KOPT-K1 (cell line): ENCODE measurements around the gene PSAP.

ENCODE experiments used
- H3K27ac ChIP-seq: fragments of 200-600 bp; sonication (generic); 2 replicates; pipeline ENCODE4 v1.5.1; 2016; ENCODE audit warnings: antibody characterized with exemption, mild to moderate bottlenecking, low read depth, low read length; ENCODE audit not compliant: poor library complexity, severe bottlenecking
- H3K36me3 ChIP-seq: fragments of 200-600 bp; sonication (generic); 2 replicates; pipeline ENCODE4 v1.5.1; 2017; ENCODE audit warnings: antibody characterized with exemption, mild to moderate bottlenecking, low read length, moderate library complexity; ENCODE audit not compliant: insufficient read depth
- H3K9me3 ChIP-seq: fragments of 200-600 bp; sonication (generic); 2 replicates; pipeline ENCODE4 v1.5.1; 2017; ENCODE audit warnings: antibody characterized with exemption, low read length, mild to moderate bottlenecking; ENCODE audit not compliant: insufficient read depth, poor library complexity, severe bottlenecking

Gene PSAP

DNA sequence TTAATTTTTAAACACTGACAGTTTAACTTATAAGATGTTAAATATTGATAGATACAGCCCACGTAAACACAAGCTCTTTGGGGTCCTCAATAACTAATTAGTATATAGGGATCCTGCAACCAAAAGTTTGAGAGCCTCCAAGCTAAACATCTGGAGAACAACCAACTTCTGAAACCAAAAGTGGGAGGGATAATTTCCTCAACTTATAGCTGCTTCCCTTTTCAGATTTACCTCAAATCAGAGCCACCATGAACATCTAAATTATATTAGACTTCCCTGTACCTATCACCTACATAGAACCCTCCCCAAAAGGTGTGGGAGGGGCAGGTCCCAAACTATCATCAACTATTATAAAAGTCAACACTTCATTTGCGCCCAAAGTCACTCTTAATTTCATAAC, 8.6 kb downstream of the PSAP start:
- peaks cover 47% of the 10 kb centered on the region for H3K36me3 ChIP-seq
- no peaks in the 10 kb centered on the region for H3K9me3 ChIP-seq
- H3K27ac ChIP-seq = no peak overlapping the region

DNA sequence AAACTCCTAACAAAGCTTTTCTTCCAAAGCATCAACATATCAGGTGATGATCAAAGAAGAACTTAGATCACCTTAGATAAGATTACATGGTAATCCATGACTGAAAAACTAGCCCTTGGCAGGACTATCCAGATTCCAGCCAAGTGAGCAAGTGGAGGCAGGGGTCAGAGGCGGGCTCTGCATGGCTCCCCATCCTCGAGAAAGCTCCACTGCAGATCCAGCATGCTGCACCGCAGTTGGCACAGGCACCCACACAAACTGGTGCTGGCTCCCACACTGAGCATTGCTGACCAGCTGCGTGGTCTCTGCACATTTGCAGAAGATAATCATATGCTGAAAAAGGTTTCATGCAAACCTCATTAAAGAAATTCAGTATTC, 10.1 kb downstream of the PSAP start:
- H3K27ac ChIP-seq = no peak overlapping the region
- no peaks in the 10 kb centered on the region for H3K9me3 ChIP-seq
- H3K36me3 ChIP-seq = peaks cover 57% of the 10 kb centered on the region

DNA sequence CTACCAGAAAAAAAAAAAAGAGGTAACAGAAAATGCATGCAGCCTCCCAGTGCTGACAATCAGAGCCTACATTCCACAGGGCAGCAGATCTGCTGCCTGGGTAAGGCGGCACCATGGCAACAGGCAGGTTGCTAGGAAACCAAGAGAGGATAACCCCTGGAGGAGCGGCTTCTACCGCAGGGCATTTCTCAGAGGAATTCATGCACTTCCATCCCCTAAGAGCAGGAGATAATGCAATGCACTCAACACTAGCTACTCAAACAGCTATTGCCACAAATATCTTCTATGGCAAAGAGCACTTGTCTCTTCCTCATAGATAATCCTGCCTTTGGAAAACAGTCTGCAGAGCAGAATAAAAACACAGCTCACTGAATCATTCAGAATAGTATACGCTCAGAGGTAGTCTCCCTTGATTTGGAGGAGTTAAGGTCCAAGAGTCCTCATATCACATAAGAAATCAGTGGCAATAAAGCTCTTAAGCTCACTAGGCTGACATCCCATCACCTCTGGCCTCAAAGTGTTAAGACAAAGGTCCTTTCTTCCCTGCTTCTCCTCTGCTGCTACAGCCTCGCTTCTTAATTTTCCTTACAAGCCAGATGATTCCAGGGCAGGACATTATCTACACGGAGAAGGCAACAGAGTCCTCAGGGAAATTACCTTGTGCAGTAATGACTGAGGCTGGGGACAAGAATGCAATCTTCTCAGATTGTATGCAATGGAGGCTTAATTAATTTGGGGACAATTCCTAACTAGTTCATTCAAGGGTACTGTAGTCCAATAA, 10.7 kb downstream of the PSAP start:
- Histone ChIP-seq H3K36me3 (peaks cover 58% of the 10 kb centered on the region), H3K27ac (no peak overlapping the region)

DNA sequence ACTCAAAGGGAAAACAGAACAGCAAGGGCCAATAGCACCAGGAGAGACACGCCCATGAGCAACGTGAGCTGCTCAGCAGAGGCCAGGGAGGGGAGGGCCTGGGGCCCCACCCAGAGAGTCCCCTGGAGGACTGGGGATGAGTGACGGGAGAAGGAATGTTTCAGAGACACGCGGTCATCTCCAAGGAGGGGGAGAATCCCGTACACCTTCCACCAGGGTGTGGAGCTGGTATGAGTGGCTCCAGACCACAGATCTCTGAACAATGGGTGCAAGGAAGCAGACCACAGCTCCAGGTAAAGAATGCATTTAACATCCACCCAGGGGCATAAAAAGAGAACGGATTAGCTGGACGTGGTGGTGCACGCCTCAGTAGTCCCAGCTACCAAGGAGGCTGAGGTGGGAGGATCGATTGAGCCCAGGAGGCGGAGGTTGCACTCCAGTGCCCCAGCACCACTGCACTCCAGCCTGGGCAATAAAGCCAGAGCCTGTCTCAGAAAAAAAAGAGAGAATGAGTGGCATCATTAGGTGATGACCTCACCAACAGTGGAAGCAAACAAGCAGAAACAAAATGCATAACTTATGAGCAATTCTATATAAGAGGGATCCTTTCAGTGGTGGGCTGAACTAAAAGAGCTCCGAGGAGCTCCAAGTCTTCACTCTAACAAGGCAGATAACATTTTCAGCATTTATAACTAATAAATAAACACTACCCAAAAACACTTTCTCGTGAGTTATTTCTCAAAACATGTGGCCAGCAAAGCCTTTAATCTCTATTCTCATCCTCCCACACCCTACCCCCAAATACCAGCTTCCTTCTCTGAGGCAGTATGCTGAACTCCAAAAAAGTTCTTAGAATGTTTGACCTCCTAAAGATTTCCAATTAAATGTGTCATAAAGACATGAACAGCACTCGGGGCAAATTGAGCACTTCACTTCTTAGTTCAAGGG, 12.5 kb downstream of the PSAP start:
- Histone ChIP-seq H3K9me3 (no peaks in the 10 kb centered on the region), H3K36me3 (peaks cover 65% of the 10 kb centered on the region), H3K27ac (peak overlapping the region; percentile 38)

More for the DNA sequence above, 10.7 kb downstream of the PSAP start:
- no peaks in the 10 kb centered on the region for H3K9me3 ChIP-seq

GRCh38 chr10:71837098-71837827, 13.8 kb downstream of the PSAP start:
- no peaks in the 10 kb centered on the region for H3K9me3 ChIP-seq
- peak overlapping the region; percentile 38 for H3K27ac ChIP-seq
- peaks cover 70% of the 10 kb centered on the region for H3K36me3 ChIP-seq

DNA sequence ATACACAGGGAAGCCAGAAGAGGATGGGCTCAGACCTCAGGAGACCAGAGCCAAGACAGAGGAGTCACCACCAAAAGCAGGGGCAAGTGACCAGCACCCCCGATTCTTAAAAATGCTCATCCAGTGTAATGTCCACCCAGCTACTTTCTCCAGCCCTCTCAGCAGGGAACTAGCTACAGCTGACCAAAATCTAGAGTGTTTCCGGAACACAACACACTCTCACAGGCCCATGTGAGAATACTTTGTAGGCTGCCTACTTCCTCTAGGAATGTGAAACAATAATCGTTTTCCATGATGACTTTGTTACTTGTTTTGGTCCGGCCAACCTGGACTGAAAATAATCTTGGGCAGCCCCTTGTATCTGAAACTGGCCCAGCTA, 14.5 kb downstream of the PSAP start:
- peak overlapping the region; percentile 38 for H3K27ac ChIP-seq
- peaks cover 73% of the 10 kb centered on the region for H3K36me3 ChIP-seq

GRCh38 chr10:71835671-71836595, 15.1 kb downstream of the PSAP start:
- Histone ChIP-seq H3K9me3 (no peaks in the 10 kb centered on the region), H3K36me3 (peaks cover 78% of the 10 kb centered on the region), H3K27ac (peak overlapping the region; percentile 38)

More for the DNA sequence above, 14.5 kb downstream of the PSAP start:
- no peaks in the 10 kb centered on the region for H3K9me3 ChIP-seq

DNA sequence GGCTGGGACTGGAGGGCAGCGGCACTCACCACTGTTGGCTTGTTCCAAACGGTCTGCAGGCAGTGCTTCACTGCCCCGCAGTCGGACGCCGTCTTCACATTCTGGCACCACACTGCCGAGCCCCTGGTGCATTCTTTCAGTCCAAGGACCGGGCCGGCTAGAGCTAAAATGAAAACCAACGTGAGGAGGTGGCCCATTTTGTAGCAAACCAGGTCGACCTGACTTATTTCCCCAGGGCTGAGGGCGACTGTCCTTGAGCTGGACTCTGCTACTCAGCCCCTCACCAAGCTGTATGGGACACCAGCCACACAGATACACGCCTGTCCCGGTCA, 16.7 kb downstream of the PSAP start:
- peaks cover 83% of the 10 kb centered on the region for H3K36me3 ChIP-seq
- no peak overlapping the region for H3K27ac ChIP-seq
- H3K9me3 ChIP-seq = no peaks in the 10 kb centered on the region

DNA sequence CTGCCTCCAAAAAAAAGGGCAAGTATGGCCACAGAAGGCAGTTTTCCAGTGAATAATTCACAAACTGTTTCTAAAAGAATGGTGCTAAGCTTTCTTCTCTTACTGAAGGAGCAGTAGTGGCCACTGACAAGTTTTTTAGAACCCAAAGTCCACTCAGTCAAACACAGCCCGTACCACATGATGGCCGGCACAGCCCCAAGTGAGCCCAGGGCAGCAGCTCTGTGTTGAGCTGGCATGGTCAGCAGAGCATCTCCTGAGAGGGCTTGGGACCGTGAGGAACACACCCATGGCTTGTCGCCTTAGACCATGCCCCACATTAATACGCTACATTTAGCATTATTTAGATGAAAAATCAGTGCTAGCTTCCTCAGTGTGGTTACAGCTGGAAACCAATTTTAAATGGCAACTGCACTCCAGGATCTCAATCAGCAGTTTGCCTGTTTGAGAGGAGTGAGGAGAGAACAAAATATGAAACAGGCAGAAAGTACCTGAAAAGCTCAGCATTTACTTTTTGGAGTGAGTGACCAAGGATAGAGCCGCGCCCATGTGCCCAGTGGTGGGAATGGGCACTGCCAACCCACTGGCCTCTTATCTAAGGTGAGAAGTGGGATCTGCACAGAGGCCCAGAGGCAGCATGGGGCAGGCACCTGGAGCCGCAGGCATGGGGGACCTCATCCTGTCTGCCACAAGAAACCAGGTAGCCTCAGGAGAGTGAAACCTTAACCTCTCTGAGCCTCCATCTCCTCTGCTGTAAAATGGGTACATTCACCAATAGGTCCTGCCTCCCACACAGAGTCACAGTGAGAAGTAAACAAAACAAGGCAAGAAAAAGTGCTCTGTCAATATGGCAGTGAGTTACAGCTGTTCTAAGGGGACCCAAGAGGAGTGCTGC, 17.4 kb downstream of the PSAP start:
- Histone ChIP-seq H3K27ac (no peak overlapping the region), H3K36me3 (peaks cover 89% of the 10 kb centered on the region)

GRCh38 chr10:71832967-71833366, 18.1 kb downstream of the PSAP start:
- Histone ChIP-seq H3K9me3 (no peaks in the 10 kb centered on the region), H3K36me3 (peaks cover 90% of the 10 kb centered on the region), H3K27ac (no peak overlapping the region)

More for the DNA sequence above, 17.4 kb downstream of the PSAP start:
- no peaks in the 10 kb centered on the region for H3K9me3 ChIP-seq

DNA sequence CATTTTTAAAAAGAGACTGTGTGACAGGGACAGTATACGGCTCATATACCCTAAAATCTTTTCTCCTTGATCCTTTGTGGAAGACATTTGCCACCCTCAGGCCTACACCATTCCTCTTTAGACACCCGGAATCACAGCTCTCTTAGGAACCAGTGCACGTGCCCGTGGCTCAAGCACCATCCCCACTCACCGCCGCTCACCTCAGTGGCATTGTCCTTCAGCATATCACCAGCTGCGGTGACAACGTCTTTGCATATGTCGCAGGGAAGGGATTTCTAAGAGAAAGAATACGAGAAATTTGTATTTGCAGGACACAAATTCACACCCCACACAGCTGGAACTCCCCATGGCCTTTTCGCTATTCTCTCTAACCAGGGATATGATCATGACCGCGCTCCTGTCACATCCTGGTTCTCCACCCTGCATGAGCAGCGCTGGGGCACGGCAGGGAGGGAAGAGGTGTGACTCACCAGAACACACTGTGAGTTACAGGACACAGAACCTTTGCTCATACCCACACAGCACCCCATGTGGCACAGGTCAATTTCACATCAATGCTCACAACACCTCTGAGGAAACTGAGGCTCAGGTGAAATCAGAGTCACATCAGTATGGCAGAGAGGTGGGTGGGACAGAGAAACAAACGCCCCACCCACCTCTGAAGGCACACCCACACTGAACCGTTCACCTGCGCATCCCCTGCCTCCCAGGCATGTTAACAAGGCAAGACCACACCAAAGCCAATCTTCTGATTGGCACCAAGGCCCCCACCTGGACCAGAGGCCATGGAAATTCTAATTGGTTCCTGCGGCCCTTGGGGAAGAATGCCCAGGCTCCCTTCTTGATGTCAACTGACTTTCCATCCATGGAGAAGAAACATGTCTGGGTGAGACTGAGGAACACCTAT, 19.2 kb downstream of the PSAP start:
- Histone ChIP-seq H3K36me3 (peaks cover 89% of the 10 kb centered on the region), H3K9me3 (no peaks in the 10 kb centered on the region)

GRCh38 chr10:71830726-71831125, 20.3 kb downstream of the PSAP start:
- Histone ChIP-seq H3K9me3 (no peaks in the 10 kb centered on the region), H3K36me3 (peaks cover 90% of the 10 kb centered on the region), H3K27ac (no peak overlapping the region)

More for the DNA sequence above, 19.2 kb downstream of the PSAP start:
- H3K27ac ChIP-seq = no peak overlapping the region

DNA sequence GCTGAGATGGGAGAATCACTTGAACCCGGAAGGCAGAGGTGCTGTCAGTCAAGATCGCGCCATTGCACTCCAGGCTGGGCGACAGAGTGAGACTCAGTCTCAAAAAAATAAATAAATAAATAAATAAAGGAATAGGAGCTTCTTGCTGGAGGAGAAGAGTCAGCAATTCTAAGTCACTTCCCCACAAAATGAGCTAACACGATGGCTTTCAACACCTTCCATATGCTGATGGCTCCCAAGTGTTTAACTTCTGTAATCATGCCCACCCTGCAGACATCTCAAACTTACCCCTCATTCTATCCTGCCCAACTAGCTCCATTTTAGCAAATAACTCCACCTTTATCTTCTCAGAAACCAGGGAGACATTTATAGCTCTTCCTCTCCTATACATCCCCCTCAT, 21.2 kb downstream of the PSAP start:
- no peak overlapping the region for H3K27ac ChIP-seq
- H3K9me3 ChIP-seq = no peaks in the 10 kb centered on the region
- H3K36me3 ChIP-seq = peaks cover 99% of the 10 kb centered on the region
